ENCODE results near the gene HOXD8. TPM values are rescaled to one million over a fixed set of nuclear protein-coding genes. Genes with fewer than 3 reads are reported as not detected.

Gene HOXD8
- total RNA-seq, 3 donors from 2014 or later = 4.9 to 13.8 (median 5.6) TPM

DNA sequence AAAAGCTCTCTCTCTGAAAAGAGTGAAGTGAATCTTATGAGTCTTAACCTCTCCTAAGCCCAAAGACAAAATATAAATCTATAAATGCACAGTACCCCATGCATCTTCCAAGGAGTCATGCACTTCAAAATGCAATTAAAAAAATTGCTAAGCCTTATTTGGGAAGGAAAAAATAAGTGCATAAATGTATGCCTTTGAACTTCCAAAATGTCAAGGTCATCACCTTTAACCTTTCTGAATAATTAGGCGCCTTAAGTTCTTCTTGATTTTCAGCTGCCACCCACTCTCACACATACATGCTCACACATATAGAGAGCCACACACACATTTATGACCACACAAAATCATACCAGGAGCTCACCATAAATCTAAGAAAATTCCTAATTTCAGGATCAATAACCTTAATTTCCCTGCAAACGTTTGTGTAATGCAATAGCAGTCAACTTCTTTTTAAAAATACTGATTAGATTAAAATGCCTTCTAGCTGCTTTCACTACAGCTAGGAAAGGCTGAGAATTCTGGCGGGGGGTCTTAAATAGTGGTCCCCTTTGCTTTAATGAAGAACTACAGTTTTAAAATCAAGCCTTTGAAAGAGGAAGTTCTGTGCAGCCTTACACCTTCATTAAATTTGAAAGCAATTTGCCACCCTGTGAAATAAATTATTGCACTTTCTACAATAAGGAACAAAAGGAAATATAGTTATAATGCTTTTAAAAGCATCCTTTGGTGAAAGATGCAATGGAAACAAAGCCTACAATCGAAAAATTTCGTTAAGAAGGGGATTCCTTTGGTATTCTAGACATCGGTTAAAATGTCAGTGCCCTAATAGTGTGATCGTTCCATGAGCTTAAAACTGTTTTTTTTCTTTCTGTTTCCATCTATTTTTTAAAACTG lies 18.8 kb upstream of the HOXD8 start:
- ATAC-seq = no peak
- H3K36me3 ChIP-seq (ENCODE audit: low read depth) = no peaks in the 10 kb centered on the region
- DNase-seq = no peak
- intact Hi-C loops (cut with DNase I, micrococcal nuclease) = no loop called here
- H3K4me1 ChIP-seq (ENCODE audit: low read depth) = peaks cover 19% of the 10 kb centered on the region
- no peaks in the 10 kb centered on the region for H3K9me3 ChIP-seq
- TF ChIP-seq, protein P1, sequence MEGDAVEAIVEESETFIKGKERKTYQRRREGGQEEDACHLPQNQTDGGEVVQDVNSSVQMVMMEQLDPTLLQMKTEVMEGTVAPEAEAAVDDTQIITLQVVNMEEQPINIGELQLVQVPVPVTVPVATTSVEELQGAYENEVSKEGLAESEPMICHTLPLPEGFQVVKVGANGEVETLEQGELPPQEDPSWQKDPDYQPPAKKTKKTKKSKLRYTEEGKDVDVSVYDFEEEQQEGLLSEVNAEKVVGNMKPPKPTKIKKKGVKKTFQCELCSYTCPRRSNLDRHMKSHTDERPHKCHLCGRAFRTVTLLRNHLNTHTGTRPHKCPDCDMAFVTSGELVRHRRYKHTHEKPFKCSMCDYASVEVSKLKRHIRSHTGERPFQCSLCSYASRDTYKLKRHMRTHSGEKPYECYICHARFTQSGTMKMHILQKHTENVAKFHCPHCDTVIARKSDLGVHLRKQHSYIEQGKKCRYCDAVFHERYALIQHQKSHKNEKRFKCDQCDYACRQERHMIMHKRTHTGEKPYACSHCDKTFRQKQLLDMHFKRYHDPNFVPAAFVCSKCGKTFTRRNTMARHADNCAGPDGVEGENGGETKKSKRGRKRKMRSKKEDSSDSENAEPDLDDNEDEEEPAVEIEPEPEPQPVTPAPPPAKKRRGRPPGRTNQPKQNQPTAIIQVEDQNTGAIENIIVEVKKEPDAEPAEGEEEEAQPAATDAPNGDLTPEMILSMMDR (IDR thresholded peaks at IDR 0.05) = no peak
- no peak overlapping the region for H3K4me3 ChIP-seq

- ATAC-seq (peak; percentile 44), DNase-seq (peak in 2 of 3 donors; percentile 71 to 75)
- Histone ChIP-seq H3K4me3 (no peak overlapping the region), H3K9me3 (no peaks in the 10 kb centered on the region), H3K4me1 (ENCODE audit: low read depth) (peaks cover 21% of the 10 kb centered on the region), H3K36me3 (ENCODE audit: low read depth) (no peaks in the 10 kb centered on the region)
- intact Hi-C loops (cut with DNase I, micrococcal nuclease) = no loop called here
- TF ChIP-seq, protein P1 (IDR thresholded peaks at IDR 0.05) = peak; percentile 64
Observed at GRCh38 chr2:176111309-176111663, 18.2 kb upstream of the HOXD8 start.

- TF ChIP-seq, protein P1 (IDR thresholded peaks at IDR 0.05) = no peak
- intact Hi-C loops (cut with DNase I, micrococcal nuclease) = no loop called here
- ATAC-seq (no peak), DNase-seq (no peak)
- Histone ChIP-seq H3K9me3 (no peaks in the 10 kb centered on the region), H3K36me3 (ENCODE audit: low read depth) (no peaks in the 10 kb centered on the region), H3K4me1 (ENCODE audit: low read depth) (peaks cover 15% of the 10 kb centered on the region), H3K4me3 (no peak overlapping the region)
Observed at GRCh38 chr2:176111846-176112374, 17.6 kb upstream of the HOXD8 start.

- Histone ChIP-seq H3K36me3 (ENCODE audit: low read depth) (no peaks in the 10 kb centered on the region), H3K9me3 (no peaks in the 10 kb centered on the region), H3K4me3 (no peak overlapping the region), H3K4me1 (ENCODE audit: low read depth) (peaks cover 12% of the 10 kb centered on the region)
- TF ChIP-seq, protein P1 (IDR thresholded peaks at IDR 0.05) = no peak
- intact Hi-C loops (cut with DNase I, micrococcal nuclease) = no loop called here
- ATAC-seq (no peak), DNase-seq (no peak)
Observed at GRCh38 chr2:176112375-176113302, 16.9 kb upstream of the HOXD8 start.

DNA sequence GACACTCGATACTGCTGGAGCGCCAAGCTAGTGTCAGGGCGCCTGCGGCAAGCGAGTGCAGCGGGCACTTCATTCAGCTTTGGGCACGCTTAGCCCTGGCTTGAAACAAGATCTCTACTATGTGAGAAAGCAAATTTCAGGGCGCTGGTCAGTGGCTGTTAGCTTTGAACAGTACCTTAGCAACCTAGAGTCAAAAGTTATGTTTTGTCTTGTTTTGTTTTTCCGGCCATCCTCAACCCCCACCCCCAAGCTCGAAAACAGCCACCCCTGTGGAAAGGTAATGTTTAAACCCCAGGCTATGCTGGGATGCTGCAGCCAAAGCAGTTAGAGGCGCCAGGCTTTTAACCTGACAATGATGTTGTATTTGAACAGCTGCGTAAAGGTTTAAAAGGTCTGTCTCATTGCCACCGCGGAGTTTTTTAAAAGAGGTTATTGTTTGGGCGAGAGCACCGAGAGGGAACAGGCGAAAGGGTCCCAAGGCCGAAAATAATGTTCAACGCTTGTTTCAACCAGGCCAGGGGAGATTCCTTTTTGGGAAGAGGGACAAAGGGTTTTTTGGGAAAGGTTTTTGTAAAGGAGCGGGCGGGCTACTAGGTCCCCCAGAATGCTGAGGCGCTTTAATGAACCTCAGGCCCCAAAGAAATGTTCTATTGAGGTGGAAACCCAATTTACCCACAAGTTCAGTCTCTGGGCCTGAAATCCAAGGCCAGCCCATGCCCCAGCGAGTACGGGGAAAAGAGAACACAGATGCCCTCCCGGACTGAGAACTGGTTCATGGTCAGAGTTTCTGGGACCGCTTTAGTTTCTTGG lies 15.2 kb upstream of the HOXD8 start:
- DNase-seq (no peak), ATAC-seq (peak; percentile 3)
- TF ChIP-seq, protein P1 (IDR thresholded peaks at IDR 0.05) = no peak
- Histone ChIP-seq H3K4me1 (ENCODE audit: low read depth) (peaks cover 3% of the 10 kb centered on the region), H3K4me3 (no peak overlapping the region), H3K36me3 (ENCODE audit: low read depth) (no peaks in the 10 kb centered on the region), H3K9me3 (no peaks in the 10 kb centered on the region)
- intact Hi-C loops (cut with DNase I, micrococcal nuclease) = no loop called here

Data from mucosa of descending colon (tissue), 3 donors.